Vagina (tissue), 2 donors: Measurements from ENCODE around the gene LTO1.

Experiments used
- POLR2AphosphoS5 ChIP-seq, 2 donors: sonication (generic); formaldehyde crosslinking; IDR thresholded peaks; one replicate each; pipeline ENCODE4 v1.9.0; 2017; ENCODE audit warnings: antibody characterized with exemption in 2 of 2, mild to moderate bottlenecking in 2 of 2, low read depth in 1 of 2; ENCODE audit not compliant: insufficient read depth in 1 of 2
- TF ChIP-seq, protein P1 (sequence below), 3 experiments: fragments of 450-650 bp in 2 of 3; fragments of 200-600 bp in 1 of 3; sonication (generic) in 1 of 3; IDR thresholded peaks; one replicate each; pipeline ENCODE4 v1.5.1; 2017 to 2019; ENCODE audit warnings: antibody characterized with exemption in 3 of 3, mild to moderate bottlenecking in 2 of 3, moderate library complexity in 2 of 3

DNA sequence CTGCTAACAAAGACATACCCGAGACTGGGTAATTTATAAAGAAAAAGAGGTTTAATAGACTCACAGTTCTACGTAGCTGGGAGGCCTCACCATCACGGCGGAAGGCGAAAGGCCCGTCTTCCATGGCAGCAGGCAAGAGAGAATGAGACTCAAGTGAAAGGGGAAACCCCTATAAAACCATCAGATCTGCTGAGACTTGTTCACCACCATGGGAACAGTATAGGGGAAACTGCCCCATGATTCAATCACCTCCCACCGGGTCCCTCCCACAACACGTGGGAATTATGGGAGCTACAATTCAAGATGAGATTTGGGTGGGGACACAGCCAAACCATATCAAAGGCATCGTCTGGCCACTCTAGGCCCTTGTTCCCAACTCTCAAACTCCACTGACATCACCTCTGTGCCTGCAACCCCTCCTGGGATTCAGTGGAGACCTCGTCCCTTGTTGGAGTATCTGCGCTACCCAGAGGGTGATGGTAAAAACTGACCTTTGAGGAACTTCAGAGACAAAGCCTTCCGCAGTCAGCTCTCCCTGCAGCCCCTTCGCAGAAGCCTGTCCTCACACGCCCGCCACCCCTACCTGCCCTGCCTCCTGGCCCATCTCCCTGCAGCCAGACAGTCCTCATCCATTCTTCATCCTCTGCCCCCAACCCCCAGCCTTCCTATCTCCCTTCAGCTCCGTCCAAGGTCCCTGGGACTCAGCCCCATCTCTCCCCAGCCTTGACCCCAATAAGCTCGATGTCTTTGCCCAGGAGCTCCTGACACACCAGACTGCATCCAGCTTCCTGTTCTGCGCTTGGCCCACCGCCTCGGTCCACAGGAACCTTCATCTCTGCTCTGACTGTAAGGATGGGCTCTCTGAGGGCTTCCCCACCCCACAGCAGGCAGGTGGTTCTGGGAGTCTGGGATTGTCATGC is 18.4 kb downstream of the LTO1 start:
- no peak for TF ChIP-seq POLR2AphosphoS5 (IDR thresholded peaks at IDR 0.05; ENCODE audit: insufficient read depth in 1 of 2, low read depth in 1 of 2)
- TF ChIP-seq, protein P1, sequence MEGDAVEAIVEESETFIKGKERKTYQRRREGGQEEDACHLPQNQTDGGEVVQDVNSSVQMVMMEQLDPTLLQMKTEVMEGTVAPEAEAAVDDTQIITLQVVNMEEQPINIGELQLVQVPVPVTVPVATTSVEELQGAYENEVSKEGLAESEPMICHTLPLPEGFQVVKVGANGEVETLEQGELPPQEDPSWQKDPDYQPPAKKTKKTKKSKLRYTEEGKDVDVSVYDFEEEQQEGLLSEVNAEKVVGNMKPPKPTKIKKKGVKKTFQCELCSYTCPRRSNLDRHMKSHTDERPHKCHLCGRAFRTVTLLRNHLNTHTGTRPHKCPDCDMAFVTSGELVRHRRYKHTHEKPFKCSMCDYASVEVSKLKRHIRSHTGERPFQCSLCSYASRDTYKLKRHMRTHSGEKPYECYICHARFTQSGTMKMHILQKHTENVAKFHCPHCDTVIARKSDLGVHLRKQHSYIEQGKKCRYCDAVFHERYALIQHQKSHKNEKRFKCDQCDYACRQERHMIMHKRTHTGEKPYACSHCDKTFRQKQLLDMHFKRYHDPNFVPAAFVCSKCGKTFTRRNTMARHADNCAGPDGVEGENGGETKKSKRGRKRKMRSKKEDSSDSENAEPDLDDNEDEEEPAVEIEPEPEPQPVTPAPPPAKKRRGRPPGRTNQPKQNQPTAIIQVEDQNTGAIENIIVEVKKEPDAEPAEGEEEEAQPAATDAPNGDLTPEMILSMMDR (IDR thresholded peaks at IDR 0.05) = no peak
